ENCODE results near the gene DGCR2.
"Not testable (repeated sequence)": the region's sequence is repeated elsewhere in the genome, so short reads cannot be mapped to it uniquely, and the experiment has no call there.

Gene DGCR2

GRCh38 chr22:19038164-19038546 lies 84.1 kb downstream of the DGCR2 start:
- no peak overlapping the region for H3K4me3 Mint-ChIP-seq
- H3K36me3 Mint-ChIP-seq (ENCODE audit: low read depth) = peaks cover 47% of the 10 kb centered on the region
- H3K4me1 Mint-ChIP-seq (ENCODE audit: low read depth) = no peaks in the 10 kb centered on the region
- no peaks in the 10 kb centered on the region for H3K27me3 Mint-ChIP-seq
- DNase-seq = peak; percentile 17
- no peak overlapping the region for H3K27ac Mint-ChIP-seq
- H3K9me3 Mint-ChIP-seq = no peaks in the 10 kb centered on the region

GRCh38 chr22:19037282-19038163 lies 84.7 kb downstream of the DGCR2 start:
- Mint-ChIP-seq H3K27ac (peak overlapping the region; percentile 7), H3K36me3 (ENCODE audit: low read depth) (peaks cover 43% of the 10 kb centered on the region), H3K27me3 (no peaks in the 10 kb centered on the region), H3K9me3 (no peaks in the 10 kb centered on the region), H3K4me3 (no peak overlapping the region), H3K4me1 (ENCODE audit: low read depth) (no peaks in the 10 kb centered on the region)
- DNase-seq = no peak

GRCh38 chr22:19036523-19037273 lies 85.5 kb downstream of the DGCR2 start:
- no peaks in the 10 kb centered on the region for H3K4me1 Mint-ChIP-seq (ENCODE audit: low read depth)
- DNase-seq = no peak
- H3K9me3 Mint-ChIP-seq = no peaks in the 10 kb centered on the region
- H3K27me3 Mint-ChIP-seq = no peaks in the 10 kb centered on the region
- H3K4me3 Mint-ChIP-seq = no peak overlapping the region
- H3K36me3 Mint-ChIP-seq (ENCODE audit: low read depth) = peaks cover 34% of the 10 kb centered on the region
- H3K27ac Mint-ChIP-seq = peak overlapping the region; percentile 7

GRCh38 chr22:19036229-19036522 lies 86.0 kb downstream of the DGCR2 start:
- Mint-ChIP-seq H3K36me3 (ENCODE audit: low read depth) (peaks cover 29% of the 10 kb centered on the region), H3K27me3 (no peaks in the 10 kb centered on the region), H3K4me1 (ENCODE audit: low read depth) (no peaks in the 10 kb centered on the region), H3K4me3 (no peak overlapping the region), H3K27ac (no peak overlapping the region), H3K9me3 (no peaks in the 10 kb centered on the region)
- DNase-seq = no peak

GRCh38 chr22:19035474-19036228 lies 86.6 kb downstream of the DGCR2 start:
- no peak overlapping the region for H3K4me3 Mint-ChIP-seq
- H3K4me1 Mint-ChIP-seq (ENCODE audit: low read depth) = no peaks in the 10 kb centered on the region
- H3K9me3 Mint-ChIP-seq = no peaks in the 10 kb centered on the region
- no peak for DNase-seq
- peaks cover 24% of the 10 kb centered on the region for H3K36me3 Mint-ChIP-seq (ENCODE audit: low read depth)
- no peak overlapping the region for H3K27ac Mint-ChIP-seq
- H3K27me3 Mint-ChIP-seq = peaks cover 3% of the 10 kb centered on the region

- peaks cover 18% of the 10 kb centered on the region for H3K36me3 Mint-ChIP-seq (ENCODE audit: low read depth)
- not testable (repeated sequence) for H3K27me3 Mint-ChIP-seq
These were observed 87.1 kb downstream of the DGCR2 start for GRCh38 chr22:19035126-19035473.

GRCh38 chr22:19034724-19035120 lies 87.5 kb downstream of the DGCR2 start:
- not testable (repeated sequence) for H3K27ac Mint-ChIP-seq; DNase-seq; H3K27me3 Mint-ChIP-seq; H3K4me3 Mint-ChIP-seq; H3K4me1 Mint-ChIP-seq (ENCODE audit: low read depth); H3K9me3 Mint-ChIP-seq
- H3K36me3 Mint-ChIP-seq (ENCODE audit: low read depth) = peaks cover 15% of the 10 kb centered on the region

More at GRCh38 chr22:19035126-19035473, 87.1 kb downstream of the DGCR2 start:
- not testable (repeated sequence) for DNase-seq; H3K27ac Mint-ChIP-seq; H3K4me1 Mint-ChIP-seq (ENCODE audit: low read depth); H3K4me3 Mint-ChIP-seq; H3K9me3 Mint-ChIP-seq

GRCh38 chr22:19034031-19034723 lies 88.0 kb downstream of the DGCR2 start:
- not testable (repeated sequence) for H3K4me3 Mint-ChIP-seq; H3K27me3 Mint-ChIP-seq; H3K27ac Mint-ChIP-seq; DNase-seq; H3K9me3 Mint-ChIP-seq; H3K4me1 Mint-ChIP-seq (ENCODE audit: low read depth)
- H3K36me3 Mint-ChIP-seq (ENCODE audit: low read depth) = peaks cover 11% of the 10 kb centered on the region

- peaks cover 16% of the 10 kb centered on the region for H3K27me3 Mint-ChIP-seq
- H3K9me3 Mint-ChIP-seq; H3K4me3 Mint-ChIP-seq; H3K27ac Mint-ChIP-seq; H3K4me1 Mint-ChIP-seq (ENCODE audit: low read depth); DNase-seq: not testable (repeated sequence)
- peaks cover 11% of the 10 kb centered on the region for H3K36me3 Mint-ChIP-seq (ENCODE audit: low read depth)
These were observed 88.7 kb downstream of the DGCR2 start for GRCh38 chr22:19033568-19033905.

GRCh38 chr22:19032898-19033567 lies 89.2 kb downstream of the DGCR2 start:
- H3K4me3 Mint-ChIP-seq; H3K36me3 Mint-ChIP-seq (ENCODE audit: low read depth); H3K27ac Mint-ChIP-seq; H3K4me1 Mint-ChIP-seq (ENCODE audit: low read depth); DNase-seq; H3K9me3 Mint-ChIP-seq: not testable (repeated sequence)
- H3K27me3 Mint-ChIP-seq = peaks cover 20% of the 10 kb centered on the region

- not testable (repeated sequence) for H3K27ac Mint-ChIP-seq; H3K9me3 Mint-ChIP-seq; H3K4me1 Mint-ChIP-seq (ENCODE audit: low read depth); H3K36me3 Mint-ChIP-seq (ENCODE audit: low read depth); H3K4me3 Mint-ChIP-seq; DNase-seq
- peaks cover 24% of the 10 kb centered on the region for H3K27me3 Mint-ChIP-seq
These were observed 89.9 kb downstream of the DGCR2 start for GRCh38 chr22:19032156-19032785.

- not testable (repeated sequence) for H3K9me3 Mint-ChIP-seq; H3K4me1 Mint-ChIP-seq (ENCODE audit: low read depth); DNase-seq; H3K27ac Mint-ChIP-seq; H3K4me3 Mint-ChIP-seq; H3K36me3 Mint-ChIP-seq (ENCODE audit: low read depth)
- peaks cover 30% of the 10 kb centered on the region for H3K27me3 Mint-ChIP-seq
These were observed 91.3 kb downstream of the DGCR2 start for GRCh38 chr22:19030889-19031252.

- not testable (repeated sequence) for H3K27ac Mint-ChIP-seq; DNase-seq; H3K36me3 Mint-ChIP-seq (ENCODE audit: low read depth); H3K9me3 Mint-ChIP-seq; H3K4me3 Mint-ChIP-seq; H3K4me1 Mint-ChIP-seq (ENCODE audit: low read depth)
- H3K27me3 Mint-ChIP-seq = peaks cover 30% of the 10 kb centered on the region
These were observed 91.9 kb downstream of the DGCR2 start for GRCh38 chr22:19030226-19030888.

Measured in activated T-cell treated with anti-CD3 and anti-CD28 coated beads, Interleukin-2, amount 50 U/mL, for 24 hours (primary cell).